IPS-NIHi11 (cell line): Measurements from ENCODE around the gene TAOK1.

Experiments
- DNase-seq: peaks from one replicate; pipeline ENCODE4 v3.0.0; 2012; ENCODE audit warnings: mixed read lengths, low spot score

TAOK1 gene

GRCh38 chr17:29595943-29596774 lies 206.0 kb downstream of the TAOK1 start:
- no peak for DNase-seq

GRCh38 chr17:29596811-29597210 lies 206.6 kb downstream of the TAOK1 start:
- no peak for DNase-seq

GRCh38 chr17:29597361-29598172 lies 207.4 kb downstream of the TAOK1 start:
- DNase-seq = no peak
